ENCODE measurements around the gene GPR157.

The GPR157 gene

GRCh38 chr1:9151328-9151860 lies 22.5 kb upstream of the GPR157 start:
- Histone ChIP-seq H3K36me3 (no peaks in the 10 kb centered on the region), H3K4me3 (ENCODE audit: low read depth in 1 of 2, low read length in 1 of 2) (no peak overlapping the region), H3K27me3 (no peaks in the 10 kb centered on the region), H3K4me1 (ENCODE audit: control insufficient read depth in 1 of 2, insufficient read depth in 1 of 2, low read depth in 1 of 2, low read length in 1 of 2) (no peaks in the 10 kb centered on the region), H3K9me3 (no peaks in the 10 kb centered on the region), H3K27ac (no peak overlapping the region)
- no peak for TF ChIP-seq CTCF (IDR thresholded peaks at IDR 0.05)

DNA sequence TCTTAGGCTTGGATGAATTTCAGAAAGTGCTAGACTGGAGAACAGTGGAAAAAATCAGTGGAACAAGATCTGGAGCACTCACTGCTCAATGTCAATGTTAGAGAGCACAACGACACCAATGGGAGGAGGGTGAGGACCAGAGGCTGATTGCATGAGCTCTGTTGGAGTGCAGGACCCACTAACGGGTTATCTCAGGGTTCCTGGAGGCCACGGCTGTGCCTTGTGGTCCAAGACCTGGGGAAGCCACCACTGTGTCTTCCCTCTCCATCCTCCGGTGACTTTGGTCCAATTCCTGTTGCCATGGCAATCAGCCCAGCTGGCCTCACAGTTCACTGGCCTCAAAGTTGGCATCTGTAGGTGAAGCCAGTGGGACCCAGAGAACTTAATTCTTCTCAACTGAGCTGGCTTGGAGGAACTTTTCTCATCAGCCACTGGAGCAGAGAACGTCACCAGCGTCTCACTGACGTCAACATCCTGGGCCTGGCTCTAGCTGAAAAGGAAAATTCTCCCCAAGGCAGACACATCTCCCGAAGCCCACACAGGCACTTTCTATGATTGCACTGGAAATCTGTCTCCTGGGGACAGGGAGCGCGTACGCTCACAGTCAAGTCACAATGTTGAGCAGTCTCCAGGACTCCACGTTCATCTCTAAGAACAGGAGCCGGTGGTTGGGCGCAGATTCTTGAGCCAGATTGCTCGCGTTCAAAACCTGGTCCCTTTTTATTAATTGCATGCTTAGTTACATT lies 21.9 kb upstream of the GPR157 start:
- Histone ChIP-seq H3K4me1 (ENCODE audit: control insufficient read depth in 1 of 2, insufficient read depth in 1 of 2, low read depth in 1 of 2, low read length in 1 of 2) (no peaks in the 10 kb centered on the region), H3K9me3 (no peaks in the 10 kb centered on the region), H3K27me3 (no peaks in the 10 kb centered on the region), H3K36me3 (no peaks in the 10 kb centered on the region), H3K4me3 (ENCODE audit: low read depth in 1 of 2, low read length in 1 of 2) (no peak overlapping the region), H3K27ac (no peak overlapping the region)
- TF ChIP-seq CTCF (IDR thresholded peaks at IDR 0.05): no peak

DNA sequence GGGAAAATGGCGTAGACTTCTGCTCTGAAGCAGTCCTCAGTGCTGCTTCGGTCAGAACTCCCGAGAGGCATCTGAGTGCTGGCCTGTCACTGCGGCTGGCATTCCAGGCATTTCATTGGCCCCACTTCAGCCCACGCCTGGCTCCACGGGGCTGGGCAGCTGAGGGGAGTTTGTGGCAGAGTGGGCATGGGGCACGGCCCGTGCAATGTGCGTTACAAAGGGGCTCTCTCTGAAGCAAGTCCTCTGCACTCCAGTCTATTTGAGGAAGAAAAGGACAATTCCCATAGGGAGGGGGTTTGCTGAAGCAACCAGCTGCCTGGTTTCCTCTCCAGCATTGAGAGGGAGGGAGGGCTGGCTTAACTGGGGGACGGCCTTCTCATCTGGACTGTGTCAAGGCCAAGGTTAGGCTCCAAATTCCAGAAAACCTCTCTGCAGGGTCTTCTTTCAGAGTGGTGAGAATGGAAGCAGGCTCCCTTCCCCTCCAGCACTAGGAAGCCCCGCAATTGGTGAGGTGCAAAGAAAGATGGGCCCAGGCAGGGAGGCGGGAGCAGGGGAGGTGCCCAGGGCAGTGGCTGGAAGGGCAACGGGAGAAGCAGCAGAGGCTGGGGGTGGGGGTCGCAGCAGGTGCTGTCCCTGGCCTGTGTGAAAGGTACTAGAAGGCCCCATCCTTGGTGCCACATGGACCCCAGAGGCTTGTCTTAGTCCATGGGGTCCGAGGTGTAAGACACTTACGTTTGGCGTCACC lies 21.1 kb upstream of the GPR157 start:
- Histone ChIP-seq H3K27ac (no peak overlapping the region), H3K36me3 (no peaks in the 10 kb centered on the region)

GRCh38 chr1:9149151-9149550 lies 20.2 kb upstream of the GPR157 start:
- TF ChIP-seq CTCF (IDR thresholded peaks at IDR 0.05): no peak
- Histone ChIP-seq H3K9me3 (no peaks in the 10 kb centered on the region), H3K27ac (no peak overlapping the region), H3K4me3 (ENCODE audit: low read depth in 1 of 2, low read length in 1 of 2) (no peak overlapping the region), H3K27me3 (no peaks in the 10 kb centered on the region), H3K4me1 (ENCODE audit: control insufficient read depth in 1 of 2, insufficient read depth in 1 of 2, low read depth in 1 of 2, low read length in 1 of 2) (no peaks in the 10 kb centered on the region), H3K36me3 (no peaks in the 10 kb centered on the region)

More for the DNA sequence above, 21.1 kb upstream of the GPR157 start:
- H3K27me3 ChIP-seq: no peaks in the 10 kb centered on the region
- no peaks in the 10 kb centered on the region for H3K9me3 ChIP-seq
- no peaks in the 10 kb centered on the region for H3K4me1 ChIP-seq (ENCODE audit: control insufficient read depth in 1 of 2, insufficient read depth in 1 of 2, low read depth in 1 of 2, low read length in 1 of 2)
- H3K4me3 ChIP-seq (ENCODE audit: low read depth in 1 of 2, low read length in 1 of 2): no peak overlapping the region
- TF ChIP-seq CTCF (IDR thresholded peaks at IDR 0.05): no peak

DNA sequence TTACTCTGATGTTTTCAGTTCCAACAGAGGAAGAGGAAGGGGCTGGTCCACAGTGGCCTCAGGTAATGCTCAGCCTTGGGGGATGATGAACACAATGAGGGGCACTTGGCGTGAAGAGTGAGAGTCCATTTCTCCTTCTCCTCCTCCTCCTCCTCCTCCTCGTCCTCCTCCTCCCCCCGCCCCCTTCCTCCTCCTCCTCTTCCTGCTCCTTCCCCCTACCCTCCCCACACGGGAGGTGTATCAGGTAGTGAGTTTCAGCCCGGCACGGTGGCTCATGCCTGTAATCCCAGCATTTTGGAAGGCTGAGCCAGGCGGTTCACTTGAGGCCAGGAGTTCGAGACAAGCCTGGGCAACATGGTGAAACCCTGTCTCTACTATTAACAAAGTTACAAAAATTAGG lies 17.3 kb upstream of the GPR157 start:
- Histone ChIP-seq H3K27ac (no peak overlapping the region), H3K9me3 (no peaks in the 10 kb centered on the region), H3K4me1 (ENCODE audit: control insufficient read depth in 1 of 2, insufficient read depth in 1 of 2, low read depth in 1 of 2, low read length in 1 of 2) (peaks cover 10 to 14% of the 10 kb centered on the region in 2 experiments), H3K4me3 (ENCODE audit: low read depth in 1 of 2, low read length in 1 of 2) (no peak overlapping the region), H3K27me3 (no peaks in the 10 kb centered on the region), H3K36me3 (no peaks in the 10 kb centered on the region)
- TF ChIP-seq CTCF (IDR thresholded peaks at IDR 0.05): no peak
